WI38 (cell line): ENCODE measurements around the gene PRSS33.

ENCODE experiments used
- H3K4me3 ChIP-seq: 2 replicates; pipeline ENCODE4 v1.5.1; 2011; ENCODE audit warnings: low read depth, mild to moderate bottlenecking, control low read depth, low read length
- TF ChIP-seq, protein P1 (sequence below): IDR thresholded peaks from 2 replicates; pipeline ENCODE4 v1.5.1; 2012; ENCODE audit warnings: low read depth, mild to moderate bottlenecking, control low read depth, low read length

Gene PRSS33

DNA sequence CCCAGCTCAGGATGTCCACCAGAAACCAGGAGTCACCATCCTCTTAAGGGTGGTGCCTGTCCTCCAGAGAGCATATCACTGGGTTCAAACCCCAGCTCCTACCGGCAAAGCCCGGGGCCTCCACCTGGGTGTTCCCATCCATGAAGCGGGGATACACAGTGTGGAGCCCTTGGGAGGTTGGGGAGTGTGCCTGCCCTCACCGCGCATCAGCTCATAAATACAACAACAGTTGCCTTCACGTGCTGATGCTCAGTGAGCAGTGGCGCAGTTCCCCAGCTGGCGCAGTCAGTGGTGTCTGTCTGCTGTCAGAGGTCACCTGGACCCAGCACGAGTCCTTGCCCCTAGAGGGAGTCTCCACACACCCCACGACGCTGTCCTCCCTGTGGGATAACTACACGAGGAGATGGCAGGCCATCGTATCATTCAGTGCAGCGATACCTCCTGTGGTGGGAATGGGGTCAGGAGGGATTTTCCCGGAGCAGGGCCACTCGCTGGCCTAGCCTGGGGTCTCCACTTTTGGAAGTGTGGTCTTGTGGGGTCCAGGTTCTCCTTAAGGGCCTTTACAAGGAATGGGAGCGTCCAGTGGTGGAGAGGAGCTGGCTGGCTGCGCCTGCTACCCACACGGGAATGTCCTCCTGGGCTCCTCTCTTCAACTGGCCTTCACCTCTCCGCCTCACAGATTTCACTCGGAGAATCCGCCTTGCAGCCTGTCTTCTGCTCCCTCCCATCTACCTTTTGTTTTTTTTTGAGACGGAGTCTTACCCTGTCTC is 8.0 kb downstream of the PRSS33 start:
- H3K4me3 ChIP-seq: no peak overlapping the region
- TF ChIP-seq, protein P1, sequence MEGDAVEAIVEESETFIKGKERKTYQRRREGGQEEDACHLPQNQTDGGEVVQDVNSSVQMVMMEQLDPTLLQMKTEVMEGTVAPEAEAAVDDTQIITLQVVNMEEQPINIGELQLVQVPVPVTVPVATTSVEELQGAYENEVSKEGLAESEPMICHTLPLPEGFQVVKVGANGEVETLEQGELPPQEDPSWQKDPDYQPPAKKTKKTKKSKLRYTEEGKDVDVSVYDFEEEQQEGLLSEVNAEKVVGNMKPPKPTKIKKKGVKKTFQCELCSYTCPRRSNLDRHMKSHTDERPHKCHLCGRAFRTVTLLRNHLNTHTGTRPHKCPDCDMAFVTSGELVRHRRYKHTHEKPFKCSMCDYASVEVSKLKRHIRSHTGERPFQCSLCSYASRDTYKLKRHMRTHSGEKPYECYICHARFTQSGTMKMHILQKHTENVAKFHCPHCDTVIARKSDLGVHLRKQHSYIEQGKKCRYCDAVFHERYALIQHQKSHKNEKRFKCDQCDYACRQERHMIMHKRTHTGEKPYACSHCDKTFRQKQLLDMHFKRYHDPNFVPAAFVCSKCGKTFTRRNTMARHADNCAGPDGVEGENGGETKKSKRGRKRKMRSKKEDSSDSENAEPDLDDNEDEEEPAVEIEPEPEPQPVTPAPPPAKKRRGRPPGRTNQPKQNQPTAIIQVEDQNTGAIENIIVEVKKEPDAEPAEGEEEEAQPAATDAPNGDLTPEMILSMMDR: no peak

DNA sequence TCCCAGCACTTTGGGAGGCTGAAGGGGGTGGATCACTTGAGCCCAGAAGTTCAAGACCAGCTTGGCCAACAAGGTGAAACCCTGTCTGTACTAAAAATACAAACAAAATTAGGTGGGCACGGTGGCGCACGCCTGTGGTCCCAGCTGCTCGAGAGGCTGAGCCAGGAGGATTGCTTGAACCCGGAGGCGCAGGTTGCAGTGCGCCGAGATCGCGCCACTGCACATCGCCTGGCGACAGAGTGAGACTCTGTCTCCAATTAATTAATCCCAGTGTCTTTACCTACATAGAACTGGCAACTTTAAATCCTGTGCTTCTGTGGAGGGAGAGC is 8.8 kb downstream of the PRSS33 start:
- TF ChIP-seq, protein P1: no peak
- peak overlapping the region; percentile 86 for H3K4me3 ChIP-seq

DNA sequence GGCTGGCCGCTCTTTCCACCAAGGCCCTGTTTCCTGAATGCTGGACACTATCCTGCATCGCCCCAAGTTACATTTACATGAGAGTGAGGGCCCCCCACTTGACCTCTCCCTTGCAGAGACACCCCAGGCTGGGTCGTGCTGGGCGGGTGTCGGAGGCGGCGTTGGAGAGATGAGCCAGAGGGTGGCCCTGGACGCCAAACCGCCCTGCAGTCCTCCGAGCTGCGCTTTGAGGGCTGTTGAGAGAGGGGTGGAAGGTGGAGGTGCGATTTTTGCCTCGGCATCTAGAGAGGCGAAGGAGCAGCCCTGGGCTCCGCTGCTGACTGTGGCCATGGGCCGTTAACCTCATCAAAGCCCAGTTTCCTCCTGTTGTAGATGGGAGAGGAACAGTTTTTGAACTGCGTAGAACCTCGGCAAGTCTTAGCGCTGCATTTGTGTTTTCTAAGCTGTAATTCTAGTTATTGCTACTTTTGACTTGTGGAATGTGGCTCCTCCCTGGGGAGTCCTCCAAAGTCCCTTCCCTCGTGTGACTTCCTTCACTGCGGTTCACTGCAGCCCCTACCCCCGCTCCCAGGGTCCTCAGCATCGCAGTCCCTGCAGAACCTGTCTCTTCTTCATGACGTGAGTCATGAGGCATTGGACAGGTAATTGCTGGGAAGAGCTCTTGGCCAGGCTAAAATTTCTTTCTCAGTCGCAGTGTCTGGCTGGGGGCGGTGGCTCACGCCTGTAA is 9.3 kb downstream of the PRSS33 start:
- TF ChIP-seq, protein P1: no peak
- H3K4me3 ChIP-seq: peak overlapping the region; percentile 86

DNA sequence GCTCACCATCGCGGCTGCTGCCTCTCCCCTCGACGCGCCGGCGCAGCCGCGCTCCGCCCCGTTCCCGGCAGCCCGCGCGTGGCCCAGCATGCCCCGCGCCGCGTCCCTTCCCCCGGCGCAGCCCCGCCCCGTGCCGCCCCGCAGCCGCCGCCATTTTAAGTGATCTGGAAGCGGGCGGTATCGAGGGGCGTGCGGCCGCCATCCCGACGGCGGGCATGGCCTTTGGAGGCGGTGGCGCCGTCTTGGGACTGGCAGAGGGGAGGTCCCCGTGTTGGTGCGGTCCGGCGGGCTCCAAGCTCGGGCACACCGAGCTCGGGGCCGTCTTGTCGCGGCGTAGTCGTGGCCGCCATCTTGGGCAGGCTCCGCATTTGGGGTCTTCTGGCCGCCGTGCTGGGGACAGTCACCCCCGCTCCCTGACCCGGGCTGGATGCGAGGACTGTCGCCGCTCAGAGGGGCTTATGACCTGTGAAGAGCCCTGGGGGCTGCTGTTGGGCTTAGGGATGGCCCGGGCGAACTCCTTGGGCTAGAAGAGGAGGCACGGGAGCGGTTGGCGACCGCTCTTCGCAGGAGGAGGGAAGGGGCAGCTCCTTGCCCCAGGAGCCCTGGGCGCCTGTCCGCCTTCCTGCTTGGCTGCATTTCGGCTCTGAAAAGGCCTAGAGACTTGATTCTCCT is 10.0 kb downstream of the PRSS33 start, which contains the start of gene ELOB:
Gene ELOB (minus strand): TSS at position 50 of the 672 bp plus-strand sequence. CDS start 41 bp downstream, at position 9.
- TF ChIP-seq, protein P1: no peak
- H3K4me3 ChIP-seq: peak within 1 kb of the TSS; percentile 88

- TF ChIP-seq, protein P1: no peak
- H3K4me3 ChIP-seq: peak overlapping the region; percentile 88
These were observed 10.7 kb downstream of the PRSS33 start for GRCh38 chr16:2776500-2777139.

- peak overlapping the region; percentile 88 for H3K4me3 ChIP-seq
- TF ChIP-seq, protein P1: no peak
These were observed 11.4 kb downstream of the PRSS33 start for GRCh38 chr16:2775765-2776499.
